Measurements from ENCODE around the gene RELL1. TPM values are rescaled to one million over a fixed set of nuclear protein-coding genes. Genes with fewer than 3 reads are reported as not detected.

RELL1 gene
- total RNA-seq, 1 donor from 2014 or later: 23.1 TPM

DNA sequence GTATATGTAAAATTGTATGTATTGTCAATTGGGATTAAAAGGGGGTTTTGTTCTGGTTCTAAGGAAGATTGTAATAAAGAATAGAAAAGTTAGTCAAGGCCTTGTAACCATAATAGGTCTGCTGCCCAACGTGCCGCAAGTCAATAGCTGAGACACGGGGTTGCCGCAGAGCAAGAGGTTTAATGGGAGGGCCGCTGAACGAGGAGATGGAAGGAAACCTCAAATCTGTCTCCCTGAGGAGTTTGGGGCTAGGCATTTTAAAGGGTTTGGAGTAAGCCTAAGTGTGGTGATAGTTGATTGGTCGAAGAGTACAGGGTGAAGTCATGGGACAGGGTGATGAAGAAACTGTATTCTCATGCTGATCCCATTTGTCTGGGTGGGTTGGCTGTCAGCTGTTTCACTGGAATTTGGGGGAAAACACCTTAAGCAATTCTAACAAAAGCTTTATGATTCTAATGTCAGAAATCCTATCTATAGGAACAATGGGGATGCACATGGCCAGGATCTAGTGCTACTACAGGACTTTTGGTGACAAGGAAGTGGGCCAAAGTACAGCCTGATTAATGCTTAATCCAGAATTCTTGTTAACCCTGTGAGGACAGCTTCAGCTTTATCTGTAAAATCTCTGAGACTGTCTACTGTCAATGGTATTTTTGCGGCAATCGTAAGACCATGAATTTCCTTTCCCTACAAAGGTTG, 86.9 kb downstream of the RELL1 start:
- H3K27ac Mint-ChIP-seq (ENCODE audit: unreplicated experiment): no peak overlapping the region
- H2AFZ ChIP-seq (ENCODE audit: low read depth, low read length): no peak overlapping the region
- H3K36me3 Mint-ChIP-seq (ENCODE audit: low read depth, unreplicated experiment): no peaks in the 10 kb centered on the region
- FAIRE-seq: no peak
- H3K4me3 ChIP-seq (ENCODE audit: insufficient read depth, low read depth, low read length): no peak overlapping the region
- no peak overlapping the region for H3K4me2 ChIP-seq (ENCODE audit: low read length)
- no peaks in the 10 kb centered on the region for H3K9me3 Mint-ChIP-seq (ENCODE audit: unreplicated experiment)
- no peaks in the 10 kb centered on the region for H3K9me3 ChIP-seq (ENCODE audit: insufficient read depth, low read depth, low read length)
- peaks cover 6% of the 10 kb centered on the region for H3K4me1 Mint-ChIP-seq (ENCODE audit: low read depth, unreplicated experiment)
- no peaks in the 10 kb centered on the region for H3K79me2 ChIP-seq (ENCODE audit: insufficient read depth, low read length)
- no peak for DNase-seq (ENCODE audit: low read depth)
- H3K36me3 ChIP-seq (ENCODE audit: insufficient read depth, low read length): no peaks in the 10 kb centered on the region
- H3K27me3 ChIP-seq (ENCODE audit: insufficient read depth, low read length): no peaks in the 10 kb centered on the region
- H3K4me1 ChIP-seq (ENCODE audit: insufficient read depth, low read length): no peaks in the 10 kb centered on the region
- H3K9ac ChIP-seq (ENCODE audit: low read length): no peak overlapping the region
- H3K27me3 Mint-ChIP-seq (ENCODE audit: low read depth, unreplicated experiment): no peaks in the 10 kb centered on the region
- no peak for TF ChIP-seq EZH2 (IDR thresholded peaks at IDR 0.05; ENCODE audit: insufficient read depth, low read length)
- TF ChIP-seq, protein P1, sequence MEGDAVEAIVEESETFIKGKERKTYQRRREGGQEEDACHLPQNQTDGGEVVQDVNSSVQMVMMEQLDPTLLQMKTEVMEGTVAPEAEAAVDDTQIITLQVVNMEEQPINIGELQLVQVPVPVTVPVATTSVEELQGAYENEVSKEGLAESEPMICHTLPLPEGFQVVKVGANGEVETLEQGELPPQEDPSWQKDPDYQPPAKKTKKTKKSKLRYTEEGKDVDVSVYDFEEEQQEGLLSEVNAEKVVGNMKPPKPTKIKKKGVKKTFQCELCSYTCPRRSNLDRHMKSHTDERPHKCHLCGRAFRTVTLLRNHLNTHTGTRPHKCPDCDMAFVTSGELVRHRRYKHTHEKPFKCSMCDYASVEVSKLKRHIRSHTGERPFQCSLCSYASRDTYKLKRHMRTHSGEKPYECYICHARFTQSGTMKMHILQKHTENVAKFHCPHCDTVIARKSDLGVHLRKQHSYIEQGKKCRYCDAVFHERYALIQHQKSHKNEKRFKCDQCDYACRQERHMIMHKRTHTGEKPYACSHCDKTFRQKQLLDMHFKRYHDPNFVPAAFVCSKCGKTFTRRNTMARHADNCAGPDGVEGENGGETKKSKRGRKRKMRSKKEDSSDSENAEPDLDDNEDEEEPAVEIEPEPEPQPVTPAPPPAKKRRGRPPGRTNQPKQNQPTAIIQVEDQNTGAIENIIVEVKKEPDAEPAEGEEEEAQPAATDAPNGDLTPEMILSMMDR (IDR thresholded peaks at IDR 0.05; ENCODE audit: insufficient read depth, low read depth, low read length): no peak
- no peaks in the 10 kb centered on the region for H4K20me1 ChIP-seq (ENCODE audit: insufficient read depth, low read length)
- H3K4me3 Mint-ChIP-seq (ENCODE audit: unreplicated experiment): no peak overlapping the region
- no peak overlapping the region for H3K27ac ChIP-seq (ENCODE audit: low read depth, low read length)

DNA sequence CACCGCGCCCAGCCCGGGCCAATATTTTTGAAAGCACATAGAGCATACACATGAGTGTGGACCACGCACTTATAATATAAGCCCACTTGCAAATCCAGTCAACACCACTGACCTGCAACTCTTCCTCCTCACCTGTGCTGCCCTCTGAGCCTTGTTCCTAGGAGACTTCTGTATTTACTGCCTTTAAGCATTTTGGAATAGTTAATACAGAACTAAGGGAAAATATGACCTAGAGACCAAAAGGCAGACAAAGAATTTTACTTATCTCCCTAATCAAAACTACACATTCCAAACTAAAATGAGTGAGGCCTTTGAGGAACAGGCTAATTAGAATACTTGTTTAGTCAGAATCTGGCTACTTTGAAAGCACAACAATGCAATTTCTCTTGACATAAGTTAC, 89.1 kb downstream of the RELL1 start:
- no peak for TF ChIP-seq EZH2 (IDR thresholded peaks at IDR 0.05; ENCODE audit: insufficient read depth, low read length)
- TF ChIP-seq, protein P1 (IDR thresholded peaks at IDR 0.05; ENCODE audit: insufficient read depth, low read depth, low read length): no peak
- H3K36me3 Mint-ChIP-seq (ENCODE audit: low read depth, unreplicated experiment): no peaks in the 10 kb centered on the region
- Histone ChIP-seq H3K79me2 (ENCODE audit: insufficient read depth, low read length) (no peaks in the 10 kb centered on the region), H3K27me3 (ENCODE audit: insufficient read depth, low read length) (no peaks in the 10 kb centered on the region), H3K4me3 (ENCODE audit: insufficient read depth, low read depth, low read length) (no peak overlapping the region), H3K36me3 (ENCODE audit: insufficient read depth, low read length) (no peaks in the 10 kb centered on the region), H3K9me3 (ENCODE audit: insufficient read depth, low read depth, low read length) (no peaks in the 10 kb centered on the region), H2AFZ (ENCODE audit: low read depth, low read length) (no peak overlapping the region), H3K9ac (ENCODE audit: low read length) (no peak overlapping the region), H3K4me2 (ENCODE audit: low read length) (no peak overlapping the region), H3K27ac (ENCODE audit: low read depth, low read length) (no peak overlapping the region), H4K20me1 (ENCODE audit: insufficient read depth, low read length) (no peaks in the 10 kb centered on the region), H3K4me1 (ENCODE audit: insufficient read depth, low read length) (no peaks in the 10 kb centered on the region)
- peaks cover 2% of the 10 kb centered on the region for H3K4me1 Mint-ChIP-seq (ENCODE audit: low read depth, unreplicated experiment)
- H3K27ac Mint-ChIP-seq (ENCODE audit: unreplicated experiment): no peak overlapping the region
- no peak overlapping the region for H3K4me3 Mint-ChIP-seq (ENCODE audit: unreplicated experiment)
- DNase-seq (ENCODE audit: low read depth) (peak; percentile 16), FAIRE-seq (no peak)
- H3K27me3 Mint-ChIP-seq (ENCODE audit: low read depth, unreplicated experiment): no peaks in the 10 kb centered on the region
- no peaks in the 10 kb centered on the region for H3K9me3 Mint-ChIP-seq (ENCODE audit: unreplicated experiment)
